HEK293 (cell line): Measurements from ENCODE around the gene NUP210.

ENCODE experiments used
- SP3 ChIP-seq: fragments of 450-650 bp; formaldehyde crosslinking; IDR thresholded peaks from 2 replicates; pipeline ENCODE4 v1.5.1; 2016; ENCODE audit warnings: missing biosample characterization, missing genetic modification characterization
- YY1 ChIP-seq: fragments of 450-650 bp; formaldehyde crosslinking; IDR thresholded peaks from 2 replicates; pipeline ENCODE4 v1.5.1; 2018; ENCODE audit warnings: missing biosample characterization, missing genetic modification characterization
- TF ChIP-seq, protein P1 (sequence below): fragments of 450-650 bp; formaldehyde crosslinking; IDR thresholded peaks from 2 replicates; pipeline ENCODE4 v1.5.1; 2016; ENCODE audit warnings: missing biosample characterization, missing genetic modification characterization

DNA sequence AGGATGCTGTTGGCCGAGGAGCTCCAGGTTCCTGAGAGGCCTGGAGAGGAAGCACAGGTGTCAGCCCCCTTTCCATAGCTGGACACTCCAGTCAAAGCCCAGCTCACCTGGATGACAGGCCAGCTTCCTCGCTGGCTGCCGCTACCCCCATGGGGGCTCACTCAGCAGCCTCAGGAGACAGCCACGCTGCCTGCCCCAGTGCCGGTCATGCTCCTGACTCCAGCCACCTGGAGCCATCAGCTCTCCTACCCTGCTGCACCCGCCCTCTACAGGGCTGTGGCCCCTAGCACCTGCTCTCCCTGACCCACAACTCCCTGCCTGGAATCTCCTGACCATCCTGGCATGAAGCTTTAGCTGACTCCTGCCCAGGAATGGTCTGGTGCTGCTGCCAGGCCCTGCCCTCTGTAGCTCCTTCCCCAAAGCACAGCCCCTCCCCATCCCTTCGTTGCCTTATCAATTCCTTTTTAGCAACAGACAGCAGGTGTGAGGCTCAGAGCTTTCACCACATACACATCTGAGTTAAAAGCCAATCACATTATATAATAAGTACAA is 94.2 kb downstream of the NUP210 start:
- TF ChIP-seq, protein P1, sequence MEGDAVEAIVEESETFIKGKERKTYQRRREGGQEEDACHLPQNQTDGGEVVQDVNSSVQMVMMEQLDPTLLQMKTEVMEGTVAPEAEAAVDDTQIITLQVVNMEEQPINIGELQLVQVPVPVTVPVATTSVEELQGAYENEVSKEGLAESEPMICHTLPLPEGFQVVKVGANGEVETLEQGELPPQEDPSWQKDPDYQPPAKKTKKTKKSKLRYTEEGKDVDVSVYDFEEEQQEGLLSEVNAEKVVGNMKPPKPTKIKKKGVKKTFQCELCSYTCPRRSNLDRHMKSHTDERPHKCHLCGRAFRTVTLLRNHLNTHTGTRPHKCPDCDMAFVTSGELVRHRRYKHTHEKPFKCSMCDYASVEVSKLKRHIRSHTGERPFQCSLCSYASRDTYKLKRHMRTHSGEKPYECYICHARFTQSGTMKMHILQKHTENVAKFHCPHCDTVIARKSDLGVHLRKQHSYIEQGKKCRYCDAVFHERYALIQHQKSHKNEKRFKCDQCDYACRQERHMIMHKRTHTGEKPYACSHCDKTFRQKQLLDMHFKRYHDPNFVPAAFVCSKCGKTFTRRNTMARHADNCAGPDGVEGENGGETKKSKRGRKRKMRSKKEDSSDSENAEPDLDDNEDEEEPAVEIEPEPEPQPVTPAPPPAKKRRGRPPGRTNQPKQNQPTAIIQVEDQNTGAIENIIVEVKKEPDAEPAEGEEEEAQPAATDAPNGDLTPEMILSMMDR (tag by site-specific recombination), result no peak
- TF ChIP-seq YY1 (tag by site-specific recombination) (no peak), SP3 (tag by site-specific recombination) (no peak)
